Mucosa of descending colon (tissue), 3 donors: ENCODE results near the gene PFKM. TPM values are rescaled to one million over a fixed set of nuclear protein-coding genes. Genes with fewer than 3 reads are reported as not detected.

ENCODE experiments used
- ATAC-seq: fragments of 200-7000 bp; cut with Tn5 transposase; one replicate; pipeline ENCODE4 v1.9.1; 2020; ENCODE audit warnings: mild to moderate bottlenecking, moderate library complexity
- DNase-seq, 3 donors: peaks; one replicate each; pipeline ENCODE4 v3.0.0-alpha.2; 2020
- H3K36me3 ChIP-seq: fragments of 200-600 bp; one replicate; pipeline ENCODE4 v1.8.0; 2021; ENCODE audit warnings: low read depth, mild to moderate bottlenecking
- H3K4me1 ChIP-seq: fragments of 200-600 bp; one replicate; pipeline ENCODE4 v1.8.0; 2021; ENCODE audit warnings: low read depth, mild to moderate bottlenecking
- H3K4me3 ChIP-seq: fragments of 200-600 bp; one replicate; pipeline ENCODE4 v1.8.0; 2021; ENCODE audit warnings: mild to moderate bottlenecking
- H3K9me3 ChIP-seq: fragments of 200-600 bp; one replicate; pipeline ENCODE4 v1.8.0; 2021; ENCODE audit warnings: mild to moderate bottlenecking
- CTCF ChIP-seq: fragments of 200-600 bp; IDR thresholded peaks from one replicate; pipeline ENCODE4 v1.8.0; 2022; ENCODE audit warnings: antibody characterized with exemption, mild to moderate bottlenecking
- intact Hi-C, 2 donors: fragments of 100-400 bp; cut with DNase I in 1 of 2; cut with micrococcal nuclease in 1 of 2; formaldehyde crosslinking; loops; one replicate each; pipeline versions ENCODE4 v1.11.0 to v1.11.1; 2022; cut with DNase I, micrococcal nuclease
- total RNA-seq, 3 donors: library from RNA; stranded (reverse); fragmentation: NEBNext Ultra II Directional in 2 of 3; extraction: Animal tissue kit (Norgen Biotek cat#: 25700) in 2 of 3; gene quantifications; one replicate each; pipeline versions ENCODE4 v1.2.1 to v1.2.4, GENCODE V29; 2021 to 2023
- donor health status: DM: no; HTN: no; CAD: no; lungs with moderate emphysema.
- donor health status: DM: no; HTN: no; CAD: no.
- donor health status: DM: no; HTN: yes; CAD: no.

Gene PFKM
- total RNA-seq, 3 donors from 2014 or later, result 37.3 to 98.8 (median 40.9) TPM

DNA sequence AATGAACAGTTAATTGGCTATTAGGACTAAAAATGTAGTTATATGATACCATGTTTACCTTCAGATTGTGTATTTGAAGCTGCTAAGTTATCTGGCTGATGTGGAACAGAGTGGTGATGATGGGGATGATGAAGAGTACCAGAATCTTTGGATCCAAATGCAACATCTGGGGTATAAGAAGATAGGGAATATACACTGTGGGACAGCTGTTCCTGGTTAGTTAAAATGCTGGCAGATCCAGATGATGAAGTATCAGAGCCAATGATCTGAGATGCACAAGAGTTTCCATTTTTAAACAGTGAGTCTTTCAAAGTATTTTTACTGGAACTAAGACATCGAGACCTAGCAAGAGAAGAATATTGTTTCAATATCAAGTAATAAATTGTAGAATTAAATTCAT lies 44.9 kb upstream of the PFKM start:
- intact Hi-C loops, result no loop called here
- no peak overlapping the region for H3K4me3 ChIP-seq
- no peaks in the 10 kb centered on the region for H3K9me3 ChIP-seq
- no peak for TF ChIP-seq CTCF
- no peak for DNase-seq
- H3K4me1 ChIP-seq, result no peaks in the 10 kb centered on the region
- no peak for ATAC-seq
- no peaks in the 10 kb centered on the region for H3K36me3 ChIP-seq

GRCh38 chr12:48075832-48076231 lies 43.3 kb upstream of the PFKM start:
- Histone ChIP-seq H3K9me3 (no peaks in the 10 kb centered on the region), H3K4me1 (no peaks in the 10 kb centered on the region), H3K4me3 (no peak overlapping the region), H3K36me3 (no peaks in the 10 kb centered on the region)
- DNase-seq, result no peak
- intact Hi-C loops, result no loop called here
- no peak for ATAC-seq
- no peak for TF ChIP-seq CTCF

DNA sequence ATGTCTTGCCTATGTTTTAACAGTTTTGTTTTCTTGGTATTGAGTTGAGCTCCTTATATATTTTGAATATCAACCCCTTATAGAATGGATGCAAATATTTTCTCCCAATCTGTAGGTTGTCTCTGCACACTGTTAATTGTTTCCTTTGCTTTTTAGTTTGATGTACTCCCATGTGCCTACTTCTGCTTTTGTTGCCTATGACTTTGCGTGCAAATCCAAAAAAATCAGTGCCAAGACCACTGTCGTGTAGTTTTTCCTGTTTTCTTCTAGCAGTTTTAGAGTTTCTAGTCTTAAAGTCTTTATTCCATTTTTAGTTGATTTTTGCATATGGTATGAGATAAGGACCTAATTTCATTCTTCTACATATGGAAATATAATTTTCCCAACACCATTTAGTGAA lies 42.1 kb upstream of the PFKM start:
- intact Hi-C loops, result no loop called here
- Histone ChIP-seq H3K4me3 (no peak overlapping the region), H3K36me3 (no peaks in the 10 kb centered on the region), H3K9me3 (no peaks in the 10 kb centered on the region), H3K4me1 (no peaks in the 10 kb centered on the region)
- no peak for DNase-seq
- no peak for TF ChIP-seq CTCF
- ATAC-seq, result no peak

GRCh38 chr12:48078901-48079300 lies 40.3 kb upstream of the PFKM start:
- no peak for TF ChIP-seq CTCF
- ATAC-seq, result no peak
- intact Hi-C loops, result no loop called here
- Histone ChIP-seq H3K4me3 (no peak overlapping the region), H3K4me1 (no peaks in the 10 kb centered on the region), H3K36me3 (no peaks in the 10 kb centered on the region), H3K9me3 (no peaks in the 10 kb centered on the region)
- no peak for DNase-seq

- no peaks in the 10 kb centered on the region for H3K36me3 ChIP-seq
- no peak for ATAC-seq
- DNase-seq, result no peak
- no peaks in the 10 kb centered on the region for H3K9me3 ChIP-seq
- H3K4me1 ChIP-seq, result no peaks in the 10 kb centered on the region
- no peak overlapping the region for H3K4me3 ChIP-seq
- no peak for TF ChIP-seq CTCF
- intact Hi-C loops, result loop anchor here in 1 of 2 donors (10.0 kb wide), 1 partner anchor 85 kb away; no protein-coding TSS in a partner anchor
Observed at GRCh38 chr12:48080285-48080684, 38.9 kb upstream of the PFKM start.

- no peak for TF ChIP-seq CTCF
- no peaks in the 10 kb centered on the region for H3K36me3 ChIP-seq
- H3K4me1 ChIP-seq, result no peaks in the 10 kb centered on the region
- intact Hi-C loops, result loop anchor here in 1 of 2 donors (10.0 kb wide), 1 partner anchor 84 kb away; no protein-coding TSS in a partner anchor
- DNase-seq (no peak), ATAC-seq (no peak)
- H3K4me3 ChIP-seq, result no peak overlapping the region
- H3K9me3 ChIP-seq, result no peaks in the 10 kb centered on the region
Observed at GRCh38 chr12:48080821-48081220, 38.3 kb upstream of the PFKM start.
